Epidermal melanocyte (primary cell): ENCODE measurements around the gene ZG16.
A peak's percentile ranks its signal among the peaks of the same experiment; 100 is the strongest.
"Not testable (repeated sequence)": the region's sequence is repeated elsewhere in the genome, so short reads cannot be mapped to it uniquely, and the experiment has no call there.

Source experiments
- DNase-seq: peaks from one replicate; pipeline ENCODE4 v3.0.0; 2011; ENCODE audit warnings: low spot score; ENCODE audit not compliant: insufficient read length

Gene ZG16

DNA sequence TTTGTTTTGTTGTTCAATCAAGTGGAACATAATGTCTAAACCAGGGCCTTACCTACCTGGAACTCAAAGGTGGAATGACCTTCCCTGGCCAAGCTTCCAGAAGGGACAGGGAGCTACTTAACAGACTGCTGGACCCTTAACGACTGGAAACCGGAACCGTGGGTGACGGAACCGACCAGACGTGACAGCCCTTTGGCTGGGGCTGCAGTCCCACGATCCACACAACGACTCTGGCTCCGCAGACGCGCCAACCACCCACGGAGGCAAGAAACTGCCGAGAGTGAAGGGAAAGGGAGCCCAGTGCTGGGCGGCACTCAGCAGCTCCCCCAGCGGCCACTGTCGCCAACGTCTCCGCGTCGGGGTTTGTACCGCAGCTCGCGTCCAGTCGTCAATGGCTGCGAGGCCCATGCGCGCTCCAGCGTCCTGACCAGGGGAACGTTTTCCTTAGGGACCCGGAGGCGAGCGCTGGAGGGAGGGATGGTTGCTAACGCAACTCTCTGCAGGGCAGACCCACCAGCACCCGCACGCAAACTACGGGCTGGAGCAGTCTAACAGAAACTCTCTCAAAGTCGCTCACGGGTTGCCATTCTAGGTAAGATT lies 6.9 kb downstream of the ZG16 start:
- DNase-seq: peak; percentile 65

DNA sequence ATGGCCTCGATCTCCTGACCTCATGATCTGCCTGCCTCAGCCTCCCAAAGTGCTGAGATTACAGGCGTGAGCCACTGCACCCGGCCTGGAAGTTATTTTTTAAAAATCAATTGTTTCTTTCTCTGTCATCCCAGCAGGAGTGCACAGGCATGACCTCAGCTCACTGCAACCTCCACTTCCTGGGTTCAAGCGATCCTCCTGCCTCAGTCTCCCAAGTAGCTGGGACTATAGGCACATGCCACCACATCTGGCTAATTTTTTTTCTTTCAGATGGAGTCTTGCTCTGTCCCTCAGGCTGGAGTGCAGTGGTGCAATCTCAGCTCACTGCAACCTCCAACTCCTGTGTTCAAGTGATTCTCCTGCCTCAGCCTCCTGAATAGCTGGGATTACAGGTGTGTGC lies 9.1 kb downstream of the ZG16 start:
- DNase-seq: not testable (repeated sequence)

DNA sequence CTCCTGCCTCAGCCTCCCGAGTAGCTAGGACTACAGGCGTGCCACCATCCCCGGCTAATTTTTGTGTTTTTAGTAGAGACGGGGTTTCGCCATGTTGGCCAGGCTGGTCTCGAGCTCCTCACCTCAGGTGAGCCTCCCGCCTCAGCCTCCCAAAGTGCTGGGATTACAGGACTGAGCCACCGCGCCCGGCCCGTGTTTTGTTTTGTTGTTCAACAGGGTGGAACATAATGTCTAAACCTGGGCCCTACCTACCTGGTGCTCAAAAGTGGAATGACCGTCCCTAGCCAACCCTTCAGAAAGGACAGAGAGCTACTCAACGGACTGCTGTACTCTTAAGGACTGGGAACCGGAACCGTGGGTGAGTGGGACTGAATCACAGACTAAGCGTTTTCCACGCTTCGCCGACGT lies 11.7 kb downstream of the ZG16 start:
- DNase-seq: no peak

DNA sequence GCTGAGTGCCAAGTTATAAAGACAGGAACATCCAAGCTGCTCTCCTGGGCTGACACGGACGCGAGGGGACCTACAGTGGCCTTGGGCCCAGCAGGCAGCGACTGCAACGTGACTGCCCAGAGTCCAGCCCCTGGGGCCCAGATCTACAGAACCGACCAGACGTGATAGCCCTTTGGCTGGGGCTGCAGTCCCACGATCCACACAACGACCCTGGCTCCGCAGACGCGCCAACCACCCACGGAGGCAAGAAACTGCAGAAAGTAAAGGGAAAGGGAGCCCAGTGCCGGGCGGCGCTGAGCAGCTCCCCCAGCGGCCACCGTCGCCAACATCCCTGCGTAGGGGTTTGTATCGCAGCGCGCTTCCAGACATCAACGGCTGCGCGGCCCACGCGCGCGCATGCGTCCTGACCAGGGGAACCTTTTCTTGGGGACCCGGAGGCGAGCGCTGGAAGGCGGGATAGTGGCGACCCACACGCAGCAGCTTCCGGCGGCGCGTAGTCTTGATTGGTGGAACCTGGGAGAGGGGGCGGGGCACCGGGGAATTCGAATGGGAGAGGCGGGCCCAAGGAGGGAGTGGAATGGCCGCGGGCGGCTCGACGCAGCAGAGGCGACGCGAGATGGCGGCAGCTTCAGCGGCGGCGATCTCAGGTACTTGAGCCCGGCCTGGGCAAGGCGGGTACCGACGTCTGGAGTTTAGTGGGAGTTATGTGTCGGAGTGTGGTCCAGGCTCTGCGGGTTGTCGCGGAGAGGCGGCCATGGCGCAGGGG lies 12.3 kb downstream of the ZG16 start, which contains the start of gene KIF22:
KIF22 (plus strand) TSS at position 569 of the 766 bp plus-strand sequence; CDS start at position 578, 9 bp downstream.
- peak; percentile 98 for DNase-seq

DNA sequence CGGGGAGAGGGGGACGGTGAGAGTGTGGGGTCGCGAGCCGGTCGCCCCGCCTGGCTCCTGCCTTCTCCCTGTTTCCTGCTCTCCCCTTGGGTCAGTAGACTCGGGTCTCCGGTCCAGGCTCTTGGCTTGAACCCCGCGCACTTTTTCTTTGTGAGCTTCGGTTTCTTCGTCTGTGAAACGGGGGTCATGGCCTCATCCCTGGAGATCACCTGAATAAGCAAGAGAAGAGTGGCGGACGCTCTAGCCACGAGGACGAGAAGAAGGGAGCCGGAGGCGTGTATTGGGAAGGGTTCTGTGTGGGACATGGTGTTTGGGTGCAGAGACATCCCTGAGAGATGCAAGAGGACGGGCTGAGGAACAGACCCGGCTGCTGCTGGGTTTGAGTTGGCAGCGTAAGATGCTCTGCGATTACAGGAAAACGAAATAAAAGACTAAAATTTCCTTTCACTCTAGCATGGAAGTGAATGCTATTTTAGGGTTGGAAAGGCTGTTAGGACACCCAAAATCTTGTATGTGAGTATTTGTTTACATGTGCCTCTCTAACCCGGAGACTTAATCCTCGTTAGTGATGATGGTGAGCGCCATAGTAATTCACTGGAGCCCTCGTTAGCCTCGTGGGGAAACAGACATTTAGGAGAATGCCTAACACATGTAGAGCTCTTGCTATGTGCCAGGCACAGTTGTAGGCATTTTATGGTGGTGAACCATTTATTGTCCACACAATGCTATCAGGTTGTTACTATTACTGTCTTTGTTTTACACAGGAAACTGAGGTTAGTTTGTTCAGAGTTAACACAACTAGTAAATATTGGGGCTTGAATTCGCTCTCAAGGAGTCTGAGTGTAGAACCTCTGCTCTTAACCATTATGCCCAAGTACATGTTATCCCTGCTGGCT lies 13.1 kb downstream of the ZG16 start:
- DNase-seq: no peak

DNA sequence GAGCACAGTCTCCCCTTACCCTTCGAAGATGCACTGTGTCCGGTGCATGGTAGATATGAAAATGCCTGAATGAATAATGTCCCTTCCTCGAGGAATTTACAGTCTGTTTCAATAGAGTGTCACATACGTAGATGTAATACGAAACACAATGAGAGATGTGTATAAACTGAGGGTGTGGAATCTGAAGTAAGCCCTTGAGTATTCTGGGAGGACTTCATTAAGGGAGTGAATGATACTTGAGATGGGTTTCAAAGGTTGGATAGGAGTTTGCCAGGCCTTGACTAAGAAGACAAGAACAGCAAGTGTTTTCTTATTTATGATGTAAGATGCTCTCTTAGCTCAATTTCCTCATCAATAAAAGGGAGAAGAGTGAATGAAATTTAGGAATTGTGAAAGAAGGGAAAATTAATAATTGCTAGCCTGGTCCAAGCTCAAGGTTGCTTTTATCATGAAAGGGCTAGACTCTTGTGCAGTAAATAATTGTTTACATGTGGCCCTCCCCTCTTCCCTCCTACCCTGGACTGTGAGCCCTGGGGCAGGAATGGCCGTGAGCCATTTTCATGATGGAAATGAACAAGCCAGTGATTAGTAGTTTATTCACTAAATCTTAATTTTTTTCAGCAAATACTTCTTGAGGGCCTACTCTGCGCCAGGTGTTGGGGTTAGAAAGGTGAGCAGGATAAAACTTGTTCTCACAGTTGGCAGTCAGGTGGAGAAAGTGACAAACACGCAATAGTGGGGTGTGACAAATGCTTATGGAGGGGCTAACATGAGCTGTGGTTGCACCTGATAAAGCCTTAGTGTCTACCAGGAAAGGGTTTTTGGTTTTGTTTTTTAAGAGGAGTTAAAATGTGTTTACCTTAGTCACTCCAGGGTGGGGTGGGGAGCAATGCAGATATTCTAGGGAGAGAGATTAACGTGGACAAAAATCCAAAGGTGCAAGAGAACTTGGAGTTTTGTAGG lies 14.1 kb downstream of the ZG16 start:
- no peak for DNase-seq

DNA sequence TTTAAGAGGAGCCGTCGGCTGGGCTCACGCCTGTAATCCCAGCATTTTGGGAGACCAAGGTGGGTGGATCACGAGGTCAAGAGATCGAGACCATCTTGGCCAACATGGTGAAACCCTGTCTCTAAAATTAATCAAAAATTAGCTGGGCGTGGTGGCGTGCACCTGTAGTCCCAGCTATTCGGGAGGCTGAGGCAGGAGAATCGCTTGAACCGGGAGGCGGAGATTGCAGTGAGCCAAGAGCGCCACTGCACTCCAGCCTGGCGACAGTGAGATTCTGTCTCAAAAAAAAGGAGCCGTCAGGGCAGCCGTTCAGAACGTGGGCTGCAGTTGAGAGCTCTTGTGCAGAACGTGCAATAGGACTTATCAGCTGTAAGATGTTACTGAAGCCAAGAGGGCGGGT lies 15.1 kb downstream of the ZG16 start:
- DNase-seq: not testable (repeated sequence)

DNA sequence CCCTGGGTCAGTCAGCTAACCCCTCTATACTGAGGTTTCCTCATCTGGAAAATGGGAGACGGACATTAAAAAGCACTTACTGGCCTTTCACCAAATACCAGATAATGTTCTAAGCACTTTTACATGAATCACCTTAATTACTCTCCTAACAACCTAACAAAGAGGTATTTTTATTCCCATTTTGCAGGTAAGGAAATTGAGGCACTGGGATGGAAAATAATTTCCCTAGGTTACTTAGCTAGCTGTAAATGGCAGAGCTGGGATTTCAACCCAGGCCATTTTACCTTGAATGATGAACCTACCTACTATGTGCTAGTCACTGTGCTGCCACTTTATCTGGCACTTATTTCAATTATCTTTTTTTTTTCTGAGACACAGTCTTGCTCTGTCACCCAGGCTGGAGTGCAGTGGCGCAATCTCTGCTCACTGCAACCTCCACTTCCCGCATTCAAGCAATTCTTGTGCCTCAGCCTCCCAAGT lies 16.2 kb downstream of the ZG16 start:
- no peak for DNase-seq

DNA sequence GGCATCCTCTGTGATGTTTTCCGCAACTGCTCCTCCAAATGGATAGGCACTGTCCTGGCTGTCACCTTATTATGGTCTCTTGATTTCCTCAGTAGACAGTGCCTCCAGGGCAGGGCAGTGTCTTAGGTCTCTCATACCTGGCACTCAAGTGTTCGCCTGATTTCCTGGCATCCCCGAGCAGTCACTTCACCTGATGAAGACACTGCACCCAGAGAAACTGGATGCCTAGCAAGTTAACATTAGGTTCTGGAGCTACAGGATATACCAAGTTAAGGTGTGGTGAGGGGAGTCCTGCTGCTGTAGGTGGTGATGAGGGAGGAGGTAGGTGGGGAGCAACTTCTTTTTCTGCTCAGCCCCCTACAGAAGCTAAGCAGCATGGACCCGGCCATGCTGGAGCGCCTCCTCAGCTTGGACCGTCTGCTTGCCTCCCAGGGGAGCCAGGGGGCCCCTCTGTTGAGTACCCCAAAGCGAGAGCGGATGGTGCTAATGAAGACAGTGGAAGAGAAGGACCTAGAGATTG lies 24.4 kb downstream of the ZG16 start:
- no peak for DNase-seq

DNA sequence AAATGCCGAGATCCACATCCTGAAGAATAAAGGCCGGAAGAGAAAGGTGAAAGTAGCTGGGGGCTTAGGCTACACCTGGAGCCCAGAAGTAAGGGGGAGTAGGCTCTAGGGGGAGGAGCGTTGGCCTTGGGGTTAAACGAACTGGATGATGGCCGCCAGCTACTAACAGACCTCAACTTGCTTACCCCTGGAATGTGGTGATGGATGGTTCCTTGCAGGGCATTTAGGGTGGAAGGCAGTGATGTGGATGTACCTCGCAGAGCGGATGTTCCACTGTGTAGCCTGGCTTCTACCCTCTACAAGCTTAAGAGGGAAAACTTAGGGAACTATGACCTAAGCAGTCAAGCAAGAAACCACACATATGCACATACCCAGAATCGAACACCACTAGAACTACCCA lies 26.0 kb downstream of the ZG16 start:
- DNase-seq: no peak

DNA sequence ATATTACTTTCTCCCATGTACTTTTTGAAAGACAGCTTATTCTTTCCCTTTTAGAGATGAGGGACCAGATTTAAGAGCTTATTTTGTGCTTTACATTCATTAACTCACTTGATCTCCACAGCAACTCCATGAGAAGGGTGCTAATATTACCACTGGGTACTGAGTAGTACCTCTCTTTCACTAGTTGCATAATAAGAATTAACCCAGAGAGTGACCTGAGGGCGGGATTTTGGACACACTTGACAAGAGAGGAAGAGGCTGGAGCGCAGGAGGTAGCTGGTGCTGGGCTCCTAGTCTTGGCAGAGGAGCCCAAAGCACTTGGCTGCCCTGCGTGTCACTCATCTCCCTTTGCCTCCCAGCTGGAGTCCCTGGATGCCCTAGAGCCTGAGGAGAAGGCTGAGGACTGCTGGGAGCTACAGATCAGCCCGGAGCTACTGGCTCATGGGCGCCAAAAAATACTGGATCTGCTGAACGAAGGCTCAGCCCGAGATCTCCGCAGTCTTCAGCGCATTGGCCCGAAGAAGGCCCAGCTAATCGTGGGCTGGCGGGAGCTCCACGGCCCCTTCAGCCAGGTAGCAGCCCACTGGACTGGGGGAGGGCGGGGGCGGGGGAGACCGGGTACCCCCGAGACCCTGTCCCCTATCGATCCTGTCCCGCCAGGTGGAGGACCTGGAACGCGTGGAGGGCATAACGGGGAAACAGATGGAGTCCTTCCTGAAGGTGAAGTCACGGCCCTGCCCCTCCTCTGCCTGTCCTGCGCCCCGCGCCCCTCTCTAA lies 26.6 kb downstream of the ZG16 start:
- DNase-seq: peak; percentile 15

DNA sequence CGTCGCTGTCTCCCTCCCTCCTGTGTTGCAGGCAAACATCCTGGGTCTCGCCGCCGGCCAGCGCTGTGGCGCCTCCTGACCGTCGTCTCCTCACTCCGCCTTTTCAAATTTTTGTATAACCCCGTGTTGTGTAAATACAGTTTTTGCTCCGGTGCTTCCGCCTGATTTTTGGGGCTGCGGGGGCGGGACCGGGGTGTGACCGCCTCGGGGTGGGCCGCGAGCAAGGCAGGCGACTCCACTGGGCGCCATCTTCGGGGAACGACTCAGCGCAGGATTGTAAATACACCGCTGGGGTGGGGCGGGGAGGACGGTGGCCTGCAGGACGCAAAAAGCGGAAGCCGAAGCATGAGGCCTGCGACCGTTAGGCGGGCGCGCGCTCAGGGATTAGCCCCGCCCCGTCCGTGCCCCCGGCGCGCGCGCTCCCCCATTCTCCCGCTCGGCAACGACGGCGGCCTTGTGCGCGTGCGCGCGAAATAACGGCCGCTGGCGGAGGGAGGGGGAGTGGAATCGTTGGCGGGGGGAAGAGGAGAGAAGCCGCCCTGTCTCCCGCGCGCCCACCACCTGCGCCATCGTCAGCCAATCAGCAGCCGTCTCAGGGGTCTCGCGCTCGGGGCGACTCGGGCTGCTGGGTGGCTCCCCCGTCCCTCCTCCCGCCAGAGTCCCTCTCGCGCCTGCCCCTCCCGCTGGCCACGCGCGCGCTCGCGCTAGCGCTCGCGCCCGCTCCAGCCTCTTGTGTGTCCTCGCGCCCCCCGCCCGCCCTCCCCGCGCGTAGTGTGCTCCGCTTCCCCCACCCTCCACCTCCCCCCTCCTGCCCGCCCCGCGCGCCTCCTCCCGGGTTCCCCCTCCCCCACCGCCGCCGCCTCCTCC lies 27.4 kb downstream of the ZG16 start:
- peak; percentile 95 for DNase-seq

DNA sequence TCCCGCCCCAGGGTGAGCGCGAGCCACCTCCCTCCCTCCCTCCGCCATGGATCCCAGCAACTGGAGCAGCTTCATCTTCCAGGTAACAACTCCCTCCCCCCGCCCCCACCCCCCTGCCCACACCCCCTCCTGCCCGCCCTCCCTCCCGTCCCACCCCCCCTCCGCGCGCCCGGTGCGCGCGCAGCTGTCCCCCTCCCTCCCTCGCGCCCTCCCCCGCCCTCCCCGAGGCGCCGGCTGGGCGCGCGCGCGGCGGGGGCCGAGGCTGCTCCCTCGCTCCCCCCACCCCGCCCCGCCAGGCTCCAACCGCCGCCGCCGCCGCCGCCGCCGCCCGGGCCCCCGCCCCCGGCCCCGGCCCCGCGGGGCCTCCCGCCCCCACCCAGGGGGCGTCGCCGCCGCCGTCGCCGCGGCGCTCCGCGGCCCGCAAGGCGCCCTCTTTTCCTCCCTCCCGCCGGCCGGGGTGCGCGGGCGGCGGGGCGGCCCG lies 28.1 kb downstream of the ZG16 start, which contains the start of gene MAZ:
MAZ (plus strand) TSS at position 431 of the 481 bp plus-strand sequence. CDS start 173 bp downstream, outside the sequence.
- DNase-seq: peak; percentile 59

DNA sequence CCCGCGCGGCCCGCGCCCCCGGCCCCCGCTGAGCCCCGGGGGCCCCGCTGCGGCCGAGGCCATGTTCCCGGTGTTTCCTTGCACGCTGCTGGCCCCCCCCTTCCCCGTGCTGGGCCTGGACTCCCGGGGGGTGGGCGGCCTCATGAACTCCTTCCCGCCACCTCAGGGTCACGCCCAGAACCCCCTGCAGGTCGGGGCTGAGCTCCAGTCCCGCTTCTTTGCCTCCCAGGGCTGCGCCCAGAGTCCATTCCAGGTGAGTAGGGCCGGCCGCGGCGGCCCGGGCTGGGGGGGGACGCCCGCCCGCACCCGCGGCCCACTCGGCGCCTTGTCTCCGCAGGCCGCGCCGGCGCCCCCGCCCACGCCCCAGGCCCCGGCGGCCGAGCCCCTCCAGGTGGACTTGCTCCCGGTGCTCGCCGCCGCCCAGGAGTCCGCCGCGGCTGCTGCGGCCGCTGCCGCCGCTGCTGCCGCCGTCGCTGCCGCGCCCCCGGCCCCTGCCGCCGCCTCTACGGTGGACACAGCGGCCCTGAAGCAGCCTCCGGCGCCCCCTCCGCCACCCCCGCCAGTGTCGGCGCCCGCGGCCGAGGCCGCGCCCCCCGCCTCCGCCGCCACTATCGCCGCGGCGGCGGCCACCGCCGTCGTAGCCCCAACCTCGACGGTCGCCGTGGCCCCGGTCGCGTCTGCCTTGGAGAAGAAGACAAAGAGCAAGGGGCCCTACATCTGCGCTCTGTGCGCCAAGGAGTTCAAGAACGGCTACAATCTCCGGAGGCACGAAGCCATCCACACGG lies 28.8 kb downstream of the ZG16 start:
- peak; percentile 16 for DNase-seq

DNA sequence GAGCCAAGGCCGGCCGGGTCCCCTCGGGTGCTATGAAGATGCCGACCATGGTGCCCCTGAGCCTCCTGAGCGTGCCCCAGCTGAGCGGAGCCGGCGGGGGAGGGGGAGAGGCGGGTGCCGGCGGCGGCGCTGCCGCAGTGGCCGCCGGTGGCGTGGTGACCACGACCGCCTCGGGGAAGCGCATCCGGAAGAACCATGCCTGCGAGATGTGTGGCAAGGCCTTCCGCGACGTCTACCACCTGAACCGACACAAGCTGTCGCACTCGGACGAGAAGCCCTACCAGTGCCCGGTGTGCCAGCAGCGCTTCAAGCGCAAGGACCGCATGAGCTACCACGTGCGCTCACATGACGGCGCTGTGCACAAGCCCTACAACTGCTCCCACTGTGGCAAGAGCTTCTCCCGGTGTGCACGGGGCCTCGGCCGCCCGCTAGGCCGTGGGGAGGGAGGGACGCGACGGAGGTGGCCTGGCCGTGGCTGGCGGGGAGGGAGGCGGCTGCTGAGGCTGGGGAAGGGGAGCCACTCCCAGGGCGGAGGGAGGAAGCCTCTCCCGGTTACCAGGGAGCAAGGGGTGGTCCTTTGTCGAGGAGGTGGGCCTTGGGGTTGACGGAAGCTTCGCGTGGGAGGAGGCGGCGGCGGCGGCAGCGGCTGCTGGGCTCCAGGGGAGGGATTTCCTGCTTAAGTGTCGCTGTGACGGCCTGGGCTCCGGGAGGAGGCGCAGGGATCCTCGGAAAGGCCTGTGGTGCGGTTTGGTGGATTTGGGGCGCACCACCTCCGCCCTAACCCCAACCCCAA lies 29.6 kb downstream of the ZG16 start:
- DNase-seq: peak; percentile 79

DNA sequence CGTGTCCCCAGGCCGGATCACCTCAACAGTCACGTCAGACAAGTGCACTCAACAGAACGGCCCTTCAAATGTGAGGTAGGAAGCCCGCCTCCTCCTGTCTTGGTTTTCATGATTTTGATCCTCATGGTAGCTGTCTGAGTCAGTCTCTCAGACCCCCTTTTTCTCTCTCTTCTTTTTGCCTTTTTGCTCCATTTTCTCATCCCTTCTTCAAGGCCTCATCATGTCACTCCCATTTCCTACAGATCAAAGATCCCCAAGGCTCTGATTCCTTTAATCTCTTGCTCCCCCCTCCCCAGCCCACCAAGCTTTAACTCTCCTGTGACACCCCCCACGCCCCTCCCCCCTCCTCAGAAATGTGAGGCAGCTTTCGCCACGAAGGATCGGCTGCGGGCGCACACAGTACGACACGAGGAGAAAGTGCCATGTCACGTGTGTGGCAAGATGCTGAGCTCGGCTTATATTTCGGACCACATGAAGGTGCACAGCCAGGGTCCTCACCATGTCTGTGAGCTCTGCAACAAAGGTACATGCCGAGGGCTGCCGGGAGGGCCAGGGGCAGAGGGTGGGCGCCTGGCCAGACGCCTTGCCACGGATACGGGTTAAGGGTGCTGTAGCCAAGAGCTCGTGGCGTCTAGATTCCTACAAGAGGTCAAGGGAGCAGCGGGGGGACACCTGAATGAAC lies 30.3 kb downstream of the ZG16 start:
- no peak for DNase-seq
